OCI-LY7 (cell line): ENCODE measurements around the gene MRPL50.

Source experiments
- CTCF ChIP-seq: fragments of 200-600 bp; sonication (generic); conservative IDR thresholded peaks from 2 replicates; pipeline ENCODE4 v1.5.1; 2014; ENCODE audit warnings: mild to moderate bottlenecking, antibody characterized with exemption, low read length, moderate library complexity, mixed read lengths
- EZH2phosphoT487 ChIP-seq: fragments of 200-600 bp; sonication (generic); IDR thresholded peaks from 2 replicates; pipeline ENCODE4 v1.6.1; 2018; ENCODE audit warnings: low read depth, borderline replicate concordance, mild to moderate bottlenecking, mixed run types, antibody characterized with exemption, low read length, moderate library complexity, mixed read lengths

GRCh38 chr9:101409079-101409477 is 10.7 kb upstream of the MRPL50 start:
- no peak for TF ChIP-seq CTCF
- TF ChIP-seq EZH2phosphoT487, result no peak
